Measurements from ENCODE around the gene UAP1L1.

UAP1L1 gene

DNA sequence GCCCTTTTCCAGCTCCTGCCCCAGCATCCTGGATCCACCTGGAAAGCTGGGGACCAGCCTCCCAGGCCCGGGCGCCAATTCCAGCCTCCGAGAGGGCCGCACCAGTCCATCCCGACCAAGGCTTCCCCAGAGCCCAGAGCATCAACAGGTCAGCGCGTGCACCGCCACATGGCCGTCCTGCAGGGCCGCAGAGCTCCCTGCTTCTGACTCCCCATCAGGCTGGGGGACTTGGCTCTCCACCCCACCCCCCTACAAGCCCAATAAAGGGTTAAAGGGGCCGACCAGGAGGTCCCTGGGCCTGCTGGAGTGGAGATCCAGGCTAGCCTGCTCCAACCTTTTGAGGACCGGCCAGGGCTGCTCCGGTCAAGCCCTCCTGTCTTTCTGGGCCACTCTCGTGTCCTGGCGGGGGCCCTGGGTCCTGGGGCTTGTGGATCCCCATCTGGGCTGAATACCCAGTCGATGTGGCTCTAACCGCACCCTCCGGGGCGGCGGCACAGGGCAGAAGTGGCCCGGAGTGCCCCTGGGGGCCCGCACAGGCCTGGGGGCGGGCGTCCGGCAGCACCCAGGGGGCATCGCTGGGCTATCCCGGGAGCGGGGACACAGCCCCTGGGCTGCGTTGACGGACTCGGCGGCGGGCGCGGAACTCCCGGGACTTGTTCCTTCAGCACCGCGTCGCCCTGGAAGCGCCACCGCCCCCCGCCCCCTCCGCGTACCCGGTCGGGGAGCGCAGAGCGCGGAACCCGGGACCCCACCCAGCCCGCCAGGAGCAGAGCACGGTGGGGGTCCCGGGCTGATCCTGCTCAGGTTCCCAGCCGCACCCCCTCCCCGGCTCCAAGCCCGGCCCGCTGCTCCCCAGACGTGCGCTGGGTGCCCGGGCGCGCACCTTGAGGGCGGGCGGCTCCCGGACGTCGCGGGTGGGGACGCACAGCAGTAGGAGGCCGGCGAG is 24.0 kb upstream of the UAP1L1 start:
- H3K4me3 ChIP-seq (replicated peaks in 1 of 2; ENCODE audit: low read depth in 2 of 2, low read length in 2 of 2), result no peak overlapping the region
- TF ChIP-seq CTCF (IDR thresholded peaks at IDR 0.05; ENCODE audit: low read depth, low read length), result no peak
- DNase-seq (ENCODE audit: low read depth in 2 of 2), result no peak

GRCh38 chr9:137053944-137054931 is 23.1 kb upstream of the UAP1L1 start, which contains the start of gene ENTPD2:
ENTPD2 (minus strand) TSS chr9:137054061; CDS start chr9:137053997, 64 bp downstream.
- DNase-seq (ENCODE audit: low read depth in 2 of 2), result no peak
- no peak for TF ChIP-seq CTCF (IDR thresholded peaks at IDR 0.05; ENCODE audit: low read depth, low read length)
- no peak within 1 kb of the TSS for H3K4me3 ChIP-seq (replicated peaks in 1 of 2; ENCODE audit: low read depth in 2 of 2, low read length in 2 of 2)

- no peak for DNase-seq (ENCODE audit: low read depth in 2 of 2)
- no peak for TF ChIP-seq CTCF (IDR thresholded peaks at IDR 0.05; ENCODE audit: low read depth, low read length)
- H3K4me3 ChIP-seq (replicated peaks in 1 of 2; ENCODE audit: low read depth in 2 of 2, low read length in 2 of 2), result no peak overlapping the region
Measured at GRCh38 chr9:137054932-137055384, 22.4 kb upstream of the UAP1L1 start.

- DNase-seq (ENCODE audit: low read depth in 2 of 2), result peak; percentile 33 to 97
- no peak for TF ChIP-seq CTCF (IDR thresholded peaks at IDR 0.05; ENCODE audit: low read depth, low read length)
- H3K4me3 ChIP-seq (replicated peaks in 1 of 2; ENCODE audit: low read depth in 2 of 2, low read length in 2 of 2), result no peak overlapping the region
Measured at GRCh38 chr9:137055385-137056364, 21.6 kb upstream of the UAP1L1 start.

DNA sequence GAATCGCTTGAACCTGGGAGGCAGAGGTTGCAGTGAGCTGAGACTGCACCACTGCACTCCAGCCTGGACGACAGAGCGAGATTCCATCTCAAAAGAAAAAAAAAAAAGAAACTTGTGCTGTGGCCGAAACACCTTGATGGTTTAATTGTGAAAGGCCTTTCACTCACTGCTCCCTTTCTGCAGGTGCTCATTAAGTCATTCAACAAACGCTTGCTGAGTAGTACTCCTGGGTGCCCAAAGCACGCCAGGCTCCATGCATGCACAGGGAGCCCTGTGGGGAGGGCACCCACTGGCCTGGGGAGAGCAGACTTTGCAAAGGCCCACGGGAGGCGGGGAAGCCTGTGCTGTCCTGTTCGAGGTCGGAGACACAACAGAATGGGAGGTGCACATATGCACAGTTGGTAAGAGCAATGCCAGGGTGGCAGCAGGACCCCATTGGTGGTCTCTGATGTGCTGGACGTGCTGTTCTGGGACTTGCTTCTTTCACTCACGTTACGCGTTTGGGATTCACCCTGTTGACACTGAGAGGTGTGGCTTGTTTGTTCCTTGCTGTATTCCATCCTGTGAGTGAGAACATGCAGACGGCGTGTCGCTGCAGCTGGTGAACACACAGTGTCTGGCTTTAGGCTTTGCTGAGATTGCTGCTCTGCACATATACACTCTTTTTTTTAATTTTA is 20.4 kb upstream of the UAP1L1 start:
- DNase-seq (ENCODE audit: low read depth in 2 of 2), result no peak
- no peak overlapping the region for H3K4me3 ChIP-seq (replicated peaks in 1 of 2; ENCODE audit: low read depth in 2 of 2, low read length in 2 of 2)
- no peak for TF ChIP-seq CTCF (IDR thresholded peaks at IDR 0.05; ENCODE audit: low read depth, low read length)
